CD4-positive, alpha-beta T cell treated with Interleukin-4 for 4 hours (primary cell): Measurements from ENCODE around the gene ZFP64.
"Not testable (repeated sequence)": the region's sequence is repeated elsewhere in the genome, so short reads cannot be mapped to it uniquely, and the experiment has no call there.

Source experiments
- DNase-seq: peaks from one replicate; pipeline ENCODE4 v3.0.0-alpha.2; 2020

The ZFP64 gene

GRCh38 chr20:52200870-52201269 is 9.3 kb upstream of the ZFP64 start:
- DNase-seq, result no peak

- DNase-seq, result no peak
Observed at GRCh38 chr20:52196845-52197244, 5.3 kb upstream of the ZFP64 start.

GRCh38 chr20:52193886-52194545 is 2.4 kb upstream of the ZFP64 start:
- DNase-seq, result no peak

- DNase-seq, result no peak
Observed at GRCh38 chr20:52193133-52193532, 1.6 kb upstream of the ZFP64 start.

- not testable (repeated sequence) for DNase-seq
Observed at GRCh38 chr20:52192719-52193007, 1.1 kb upstream of the ZFP64 start.

GRCh38 chr20:52191916-52192718 is 538 bp upstream of the ZFP64 start:
- peak; percentile 34 for DNase-seq

GRCh38 chr20:52190437-52191131 is 995 bp downstream of the ZFP64 start:
- peak; percentile 22 for DNase-seq

- DNase-seq, result no peak
Observed at GRCh38 chr20:52181766-52182165, 9.8 kb downstream of the ZFP64 start.

GRCh38 chr20:52180180-52180840 is 11.3 kb downstream of the ZFP64 start:
- DNase-seq, result no peak

GRCh38 chr20:52179331-52180179 is 12.0 kb downstream of the ZFP64 start:
- DNase-seq, result no peak

GRCh38 chr20:52178691-52179090 is 12.9 kb downstream of the ZFP64 start:
- DNase-seq, result no peak

- DNase-seq, result no peak
Observed at GRCh38 chr20:52175840-52176239, 15.7 kb downstream of the ZFP64 start.

GRCh38 chr20:52172392-52173047 is 19.1 kb downstream of the ZFP64 start:
- no peak for DNase-seq

- no peak for DNase-seq
Observed at GRCh38 chr20:52171025-52171424, 20.6 kb downstream of the ZFP64 start.

GRCh38 chr20:52168116-52168515 is 23.5 kb downstream of the ZFP64 start:
- no peak for DNase-seq

- DNase-seq, result no peak
Observed at GRCh38 chr20:52167232-52167840, 24.2 kb downstream of the ZFP64 start.

GRCh38 chr20:52166150-52166549 is 25.4 kb downstream of the ZFP64 start:
- DNase-seq, result no peak

- no peak for DNase-seq
Observed at GRCh38 chr20:52160621-52161204, 30.9 kb downstream of the ZFP64 start.

- DNase-seq, result no peak
Observed at GRCh38 chr20:52160049-52160570, 31.5 kb downstream of the ZFP64 start.

GRCh38 chr20:52154575-52154974 is 37.0 kb downstream of the ZFP64 start:
- DNase-seq, result no peak

GRCh38 chr20:52153896-52154295 is 37.7 kb downstream of the ZFP64 start:
- DNase-seq, result no peak
